SK-N-SH (cell line): ENCODE measurements around the gene DNAL4. TPM values are rescaled to one million over a fixed set of nuclear protein-coding genes. Genes with fewer than 3 reads are reported as not detected.
A peak's percentile ranks its signal among the peaks of the same experiment; 100 is the strongest.

Source experiments
- CTCF ChIA-PET: fragments of 300-600, 350-600 bp; formaldehyde crosslinking; extraction: SDS; loops from one replicate; lab custom pipeline; 2021; lab: Yijun Ruan, JAX
- POLR2A ChIA-PET: fragments of 350-600 bp; sonication (Branson Sonifier 250); formaldehyde crosslinking; extraction: SDS; loops from one replicate; lab custom pipeline; 2020; ENCODE audit warnings: antibody characterized with exemption, inconsistent platforms; lab: Yijun Ruan, JAX
- DNase-seq: peaks from one replicate; pipeline ENCODE4 v3.0.0; 2012
- H2AFZ ChIP-seq: fragments of 200-600 bp; sonication (generic); 2 replicates; pipeline ENCODE4 v1.8.1; 2016; ENCODE audit warnings: antibody characterized with exemption, mild to moderate bottlenecking, low read depth
- H3F3A ChIP-seq: fragments of 200-600 bp; sonication (generic); replicated peaks from 2 replicates; pipeline ENCODE3; 2016; ENCODE audit warnings: antibody characterized with exemption, mild to moderate bottlenecking; ENCODE audit not compliant: insufficient read depth
- H3K27ac ChIP-seq, 2 experiments: fragments of 200-500 bp in 1 of 2; fragments of 200-600 bp in 1 of 2; sonication (Bioruptor generic) in 1 of 2; sonication (generic), shearing (Covaris generic) in 1 of 2; 2 replicates each; pipeline versions ENCODE4 v1.5.1 to v1.6.1; 2014 to 2016; ENCODE audit warnings: low read depth in 2 of 2, inconsistent platforms in 1 of 2, low read length in 1 of 2, mild to moderate bottlenecking in 1 of 2, mixed read lengths in 1 of 2
- H3K27me3 ChIP-seq: fragments of 200-600 bp; sonication (generic), shearing (Covaris generic); 2 replicates; pipeline ENCODE4 v1.6.1; 2016; ENCODE audit warnings: mixed run types; ENCODE audit not compliant: insufficient read depth
- H3K36me3 ChIP-seq, 2 experiments: fragments of 200-500 bp in 1 of 2; fragments of 200-600 bp in 1 of 2; sonication (Bioruptor generic) in 1 of 2; sonication (generic) in 1 of 2; replicated peaks in 1 of 2; 2 replicates each; pipeline versions ENCODE3 to v1.5.1; 2014 to 2016; ENCODE audit warnings: low read length in 1 of 2, mild to moderate bottlenecking in 1 of 2; ENCODE audit not compliant: insufficient read depth in 2 of 2, control insufficient read depth in 1 of 2
- H3K4me1 ChIP-seq, 2 experiments: fragments of 200-500 bp in 1 of 2; fragments of 200-600 bp in 1 of 2; sonication (Bioruptor generic) in 1 of 2; sonication (generic), shearing (Covaris generic) in 1 of 2; 2 replicates each; pipeline versions ENCODE4 v1.5.1 to v1.6.1; 2014 to 2016; ENCODE audit warnings: low read depth in 1 of 2, low read length in 1 of 2, mixed run types in 1 of 2; ENCODE audit not compliant: insufficient read depth in 2 of 2, control insufficient read depth in 1 of 2
- H3K4me2 ChIP-seq: fragments of 200-600 bp; sonication (generic), shearing (Covaris generic); 2 replicates; pipeline ENCODE4 v1.6.1; 2017; ENCODE audit warnings: mixed run types
- H3K4me3 ChIP-seq, 2 experiments: fragments of 200-500 bp in 1 of 2; fragments of 200-600 bp in 1 of 2; sonication (Bioruptor generic) in 1 of 2; sonication (generic), shearing (Covaris generic) in 1 of 2; 2 replicates each; pipeline versions ENCODE4 v1.5.1 to v1.8.1; 2014 to 2016; ENCODE audit warnings: low read depth in 2 of 2, inconsistent platforms in 1 of 2, low read length in 1 of 2, mild to moderate bottlenecking in 1 of 2, mixed read lengths in 1 of 2, moderate library complexity in 1 of 2
- H3K79me2 ChIP-seq: fragments of 200-600 bp; sonication (generic); 2 replicates; pipeline ENCODE4 v1.8.1; 2017; ENCODE audit warnings: mild to moderate bottlenecking; ENCODE audit not compliant: insufficient read depth
- H3K9ac ChIP-seq: fragments of 200-600 bp; sonication (generic); 2 replicates; pipeline ENCODE4 v1.6.1; 2017; ENCODE audit warnings: mixed run types
- H3K9me2 ChIP-seq: fragments of 200-600 bp; sonication (generic); 2 replicates; pipeline ENCODE4 v1.6.1; 2017; ENCODE audit warnings: mixed run types
- H3K9me3 ChIP-seq: fragments of 200-600 bp; sonication (generic); 2 replicates; pipeline ENCODE4 v1.6.1; 2017; ENCODE audit warnings: mixed run types, mild to moderate bottlenecking, moderate library complexity
- H4K20me1 ChIP-seq: fragments of 200-600 bp; sonication (generic); 2 replicates; pipeline ENCODE4 v1.6.1; 2017; ENCODE audit warnings: mild to moderate bottlenecking, mixed run types; ENCODE audit not compliant: insufficient read depth
- GABPA ChIP-seq: IDR thresholded peaks from 2 replicates; pipeline ENCODE4 v1.4.0; 2012; ENCODE audit warnings: low read depth, mild to moderate bottlenecking
- NFIC ChIP-seq: IDR thresholded peaks from 2 replicates; pipeline ENCODE4 v1.4.0; 2012; ENCODE audit warnings: borderline replicate concordance
- SIN3A ChIP-seq: IDR thresholded peaks from 2 replicates; pipeline ENCODE4 v1.6.1; 2012; ENCODE audit warnings: low read depth, mild to moderate bottlenecking, low read length, moderate library complexity, borderline replicate concordance
- TCF12 ChIP-seq: IDR thresholded peaks from 2 replicates; pipeline ENCODE4 v1.4.0; 2012
- YY1 ChIP-seq: IDR thresholded peaks from 2 replicates; pipeline ENCODE4 v1.4.0; 2012; ENCODE audit warnings: low read depth, mild to moderate bottlenecking
- WGBS: methylation state at CpG from one replicate; pipeline ENCODE4 v1.1.6; 2017; ENCODE audit warnings: low lambda C conversion rate; 5-methylcytosine and 5-hydroxymethylcytosine counted together
- polyA plus RNA-seq, 3 experiments: library from polyadenylated mRNA; depleted of rRNA; stranded (reverse); fragments of >200 nt; gene quantifications; 2 replicates each; pipeline ENCODE4 v1.2.3, GENCODE V29; 2012
- TF ChIP-seq, protein P1 (sequence below): IDR thresholded peaks from 2 replicates; pipeline ENCODE4 v1.4.0; 2012; ENCODE audit warnings: low read depth, borderline replicate concordance
- TF ChIP-seq, protein P2 (sequence below): IDR thresholded peaks from 2 replicates; pipeline ENCODE4 v1.6.1; 2012; ENCODE audit warnings: mild to moderate bottlenecking, low read depth, low read length, moderate library complexity

The DNAL4 gene
- polyA plus RNA-seq, 1 of the 3 experiments (the other 2 are of a cell fraction) = 15.1 TPM

DNA sequence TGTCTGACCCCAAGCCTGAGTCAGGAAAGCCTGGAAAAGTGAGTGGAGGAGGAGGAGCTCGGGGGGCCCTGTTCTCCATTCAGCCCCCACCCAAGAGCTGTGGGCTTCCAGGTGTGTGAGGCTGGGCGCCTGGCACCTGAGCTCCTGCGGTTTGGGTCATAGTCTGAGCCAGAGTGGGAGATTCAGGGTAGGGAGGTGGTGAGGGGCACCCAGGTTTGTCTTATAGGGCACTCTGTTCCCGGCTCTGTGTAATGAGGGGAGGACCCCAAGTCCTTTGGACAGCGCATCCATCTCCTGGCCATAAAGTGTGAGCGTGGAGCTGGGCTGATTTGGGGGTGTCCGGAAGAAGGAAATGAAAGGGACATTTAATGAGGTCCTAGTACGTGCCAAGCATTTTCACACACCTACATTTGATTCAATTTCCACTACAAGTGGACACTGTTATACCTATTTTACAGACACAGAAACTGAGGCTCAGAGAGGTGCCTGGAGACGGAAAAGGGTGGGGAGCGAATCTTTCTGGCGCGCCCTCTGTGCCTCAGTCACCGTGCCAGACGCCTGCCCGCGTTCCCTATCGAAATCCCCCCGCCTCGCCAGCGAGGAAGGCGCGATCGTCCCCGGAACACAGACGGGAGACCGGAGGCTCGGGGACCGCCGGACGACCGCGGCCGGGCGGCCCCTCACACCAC, 48.7 kb upstream of the DNAL4 start:
- Histone ChIP-seq H2AFZ (no peak overlapping the region), H3K27ac (no peak overlapping the region), H3K9me3 (no peaks in the 10 kb centered on the region), H3K27me3 (no peaks in the 10 kb centered on the region), H3K36me3 (no peaks in the 10 kb centered on the region), H3K79me2 (no peaks in the 10 kb centered on the region), H3K9ac (no peak overlapping the region), H3K4me1 (no peaks in the 10 kb centered on the region; a peak in 1 of 4 replicates), H4K20me1 (no peaks in the 10 kb centered on the region), H3K4me2 (peak overlapping the region; percentile 41; the same call in 1 of the 2 replicates), H3F3A (no peaks in the 10 kb centered on the region), H3K9me2 (no peaks in the 10 kb centered on the region), H3K4me3 (peak overlapping the region in 1 of 2 experiments; percentile 37; a peak in 2 of 4 replicates)
- no peak for TF ChIP-seq GABPA
- ChIA-PET POLR2A (no interaction called here), CTCF (interaction anchor here (0.7 to 2.6 kb wide), 7 partner anchors 14 to 77 kb away, joined by 3 to 25 read pairs (median 4); no protein-coding TSS in a partner anchor)
- no peak for DNase-seq
- WGBS = no CpG with 5 or more reads among the region's 34 CpGs

DNA sequence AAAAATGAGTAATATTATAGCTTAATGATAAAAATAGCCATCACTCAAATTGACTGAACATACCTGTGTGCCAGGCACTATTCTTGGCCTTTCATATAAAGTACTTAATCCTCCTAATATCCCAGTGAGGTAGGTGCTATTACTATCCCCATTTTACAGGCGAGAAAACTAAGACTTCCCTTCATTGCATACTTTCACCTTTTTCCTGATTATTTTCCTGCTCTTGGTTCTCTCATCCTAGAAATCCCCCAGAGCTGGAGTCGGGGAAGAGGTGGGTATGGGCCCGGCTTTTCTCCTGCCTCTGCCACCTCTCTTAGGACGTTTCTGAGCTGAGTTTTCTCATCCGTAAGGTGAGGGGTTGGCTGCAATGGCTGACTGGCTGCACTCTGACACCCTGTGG, 47.7 kb upstream of the DNAL4 start:
- no peaks in the 10 kb centered on the region for H4K20me1 ChIP-seq
- no peaks in the 10 kb centered on the region; a peak in 1 of 4 replicates for H3K4me1 ChIP-seq
- no peaks in the 10 kb centered on the region for H3K27me3 ChIP-seq
- H3K4me3 ChIP-seq = no peak overlapping the region
- no peak for DNase-seq
- H3K79me2 ChIP-seq = no peaks in the 10 kb centered on the region
- H3F3A ChIP-seq = no peaks in the 10 kb centered on the region
- TF ChIP-seq SIN3A = no peak
- TF ChIP-seq, protein P1, sequence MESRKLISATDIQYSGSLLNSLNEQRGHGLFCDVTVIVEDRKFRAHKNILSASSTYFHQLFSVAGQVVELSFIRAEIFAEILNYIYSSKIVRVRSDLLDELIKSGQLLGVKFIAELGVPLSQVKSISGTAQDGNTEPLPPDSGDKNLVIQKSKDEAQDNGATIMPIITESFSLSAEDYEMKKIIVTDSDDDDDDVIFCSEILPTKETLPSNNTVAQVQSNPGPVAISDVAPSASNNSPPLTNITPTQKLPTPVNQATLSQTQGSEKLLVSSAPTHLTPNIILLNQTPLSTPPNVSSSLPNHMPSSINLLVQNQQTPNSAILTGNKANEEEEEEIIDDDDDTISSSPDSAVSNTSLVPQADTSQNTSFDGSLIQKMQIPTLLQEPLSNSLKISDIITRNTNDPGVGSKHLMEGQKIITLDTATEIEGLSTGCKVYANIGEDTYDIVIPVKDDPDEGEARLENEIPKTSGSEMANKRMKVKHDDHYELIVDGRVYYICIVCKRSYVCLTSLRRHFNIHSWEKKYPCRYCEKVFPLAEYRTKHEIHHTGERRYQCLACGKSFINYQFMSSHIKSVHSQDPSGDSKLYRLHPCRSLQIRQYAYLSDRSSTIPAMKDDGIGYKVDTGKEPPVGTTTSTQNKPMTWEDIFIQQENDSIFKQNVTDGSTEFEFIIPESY = no peak
- no peak for TF ChIP-seq TCF12
- no peak for TF ChIP-seq NFIC
- TF ChIP-seq YY1 = no peak
- TF ChIP-seq, protein P2, sequence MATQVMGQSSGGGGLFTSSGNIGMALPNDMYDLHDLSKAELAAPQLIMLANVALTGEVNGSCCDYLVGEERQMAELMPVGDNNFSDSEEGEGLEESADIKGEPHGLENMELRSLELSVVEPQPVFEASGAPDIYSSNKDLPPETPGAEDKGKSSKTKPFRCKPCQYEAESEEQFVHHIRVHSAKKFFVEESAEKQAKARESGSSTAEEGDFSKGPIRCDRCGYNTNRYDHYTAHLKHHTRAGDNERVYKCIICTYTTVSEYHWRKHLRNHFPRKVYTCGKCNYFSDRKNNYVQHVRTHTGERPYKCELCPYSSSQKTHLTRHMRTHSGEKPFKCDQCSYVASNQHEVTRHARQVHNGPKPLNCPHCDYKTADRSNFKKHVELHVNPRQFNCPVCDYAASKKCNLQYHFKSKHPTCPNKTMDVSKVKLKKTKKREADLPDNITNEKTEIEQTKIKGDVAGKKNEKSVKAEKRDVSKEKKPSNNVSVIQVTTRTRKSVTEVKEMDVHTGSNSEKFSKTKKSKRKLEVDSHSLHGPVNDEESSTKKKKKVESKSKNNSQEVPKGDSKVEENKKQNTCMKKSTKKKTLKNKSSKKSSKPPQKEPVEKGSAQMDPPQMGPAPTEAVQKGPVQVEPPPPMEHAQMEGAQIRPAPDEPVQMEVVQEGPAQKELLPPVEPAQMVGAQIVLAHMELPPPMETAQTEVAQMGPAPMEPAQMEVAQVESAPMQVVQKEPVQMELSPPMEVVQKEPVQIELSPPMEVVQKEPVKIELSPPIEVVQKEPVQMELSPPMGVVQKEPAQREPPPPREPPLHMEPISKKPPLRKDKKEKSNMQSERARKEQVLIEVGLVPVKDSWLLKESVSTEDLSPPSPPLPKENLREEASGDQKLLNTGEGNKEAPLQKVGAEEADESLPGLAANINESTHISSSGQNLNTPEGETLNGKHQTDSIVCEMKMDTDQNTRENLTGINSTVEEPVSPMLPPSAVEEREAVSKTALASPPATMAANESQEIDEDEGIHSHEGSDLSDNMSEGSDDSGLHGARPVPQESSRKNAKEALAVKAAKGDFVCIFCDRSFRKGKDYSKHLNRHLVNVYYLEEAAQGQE = no peak
- no peak for TF ChIP-seq GABPA
- TF ChIP-seq, all 33 proteins: peak for 0
- no peak overlapping the region for H3K9ac ChIP-seq
- H3K9me2 ChIP-seq = no peaks in the 10 kb centered on the region
- H3K27ac ChIP-seq = no peak overlapping the region
- H3K9me3 ChIP-seq = no peaks in the 10 kb centered on the region
- WGBS = 70% methylated on average over 4 of the region's 5 CpGs
- H2AFZ ChIP-seq = no peak overlapping the region
- POLR2A ChIA-PET = no interaction called here
- no peak overlapping the region for H3K4me2 ChIP-seq
- H3K36me3 ChIP-seq = no peaks in the 10 kb centered on the region
- CTCF ChIA-PET = interaction anchor here (2.2 kb wide), 1 partner anchor 73 kb away, joined by 12 read pairs; no protein-coding TSS in a partner anchor
